IMR-90 (cell line): ENCODE results near the gene PROSER2. TPM values are rescaled to one million over a fixed set of nuclear protein-coding genes. Genes with fewer than 3 reads are reported as not detected.

Experiments
- ATAC-seq: fragments of 200-7000 bp; cut with Tn5 transposase; 2 replicates; pipeline ENCODE4 v1.9.1; 2020; ENCODE audit warnings: low read depth, mild to moderate bottlenecking, moderate library complexity
- BruUV-seq: library from RNA; stranded (reverse); fragments of 400-500 nt; replicated peaks from 2 replicates; lab custom pipeline; 2021; lab: Mats Ljungman, UMichigan
- CTCF ChIA-PET: fragments of 300-600 bp; formaldehyde crosslinking; extraction: SDS; loops from one replicate; lab custom pipeline; 2021; ENCODE audit warnings: antibody characterized with exemption; lab: Yijun Ruan, JAX
- POLR2A ChIA-PET: fragments of 300-600 bp; sonication (Branson Sonifier 250); formaldehyde crosslinking; loops from one replicate; lab custom pipeline; 2022; ENCODE audit warnings: antibody characterized with exemption; ENCODE audit not compliant: unreplicated experiment; lab: Charles Lee
- DNase-seq: peaks from one replicate; pipeline ENCODE4 v3.0.0; 2013
- H2AFZ ChIP-seq: replicated peaks from 2 replicates; pipeline ENCODE3; 2013; ENCODE audit warnings: low read length, mild to moderate bottlenecking; ENCODE audit not compliant: poor library complexity
- H2AK5ac ChIP-seq: 2 replicates; pipeline ENCODE4 v1.6.1; 2013; ENCODE audit warnings: low read depth, low read length, inconsistent platforms
- H2AK9ac ChIP-seq: replicated peaks from 2 replicates; pipeline ENCODE3; 2013; ENCODE audit warnings: mild to moderate bottlenecking, low read depth, low read length, moderate library complexity; ENCODE audit not compliant: poor library complexity
- H2BK120ac ChIP-seq: 2 replicates; pipeline ENCODE4 v1.6.1; 2013; ENCODE audit warnings: low read depth, low read length, inconsistent platforms
- H2BK15ac ChIP-seq: 3 replicates; pipeline ENCODE4 v1.6.1; 2013; ENCODE audit warnings: low read depth, low read length, inconsistent platforms
- H2BK20ac ChIP-seq: 2 replicates; pipeline ENCODE4 v1.6.1; 2013; ENCODE audit warnings: low read depth, mild to moderate bottlenecking, inconsistent platforms, low read length, moderate library complexity
- H2BK5ac ChIP-seq: 2 replicates; pipeline ENCODE4 v1.6.1; 2013; ENCODE audit warnings: mild to moderate bottlenecking, low read depth, low read length, inconsistent platforms; ENCODE audit not compliant: poor library complexity, severe bottlenecking
- H3K14ac ChIP-seq: replicated peaks from 2 replicates; pipeline ENCODE4 v1.6.1; 2013; ENCODE audit warnings: low read depth, low read length, inconsistent platforms
- H3K18ac ChIP-seq: 2 replicates; pipeline ENCODE4 v1.6.1; 2013; ENCODE audit warnings: low read depth, low read length, control low read depth
- H3K23ac ChIP-seq: 2 replicates; pipeline ENCODE4 v1.6.1; 2013; ENCODE audit warnings: low read depth, low read length, inconsistent platforms
- H3K27ac ChIP-seq: 2 replicates; pipeline ENCODE4 v1.5.1; 2013; ENCODE audit warnings: mild to moderate bottlenecking, control low read depth, low read length; ENCODE audit not compliant: insufficient read depth
- H3K27me3 ChIP-seq: 2 replicates; pipeline ENCODE4 v1.6.1; 2013; ENCODE audit warnings: low read length; ENCODE audit not compliant: control insufficient read depth, insufficient read depth
- H3K36me3 ChIP-seq: 2 replicates; pipeline ENCODE4 v1.6.1; 2013; ENCODE audit warnings: low read length, mixed read lengths; ENCODE audit not compliant: control insufficient read depth, insufficient read depth
- H3K4ac ChIP-seq: 2 replicates; pipeline ENCODE4 v1.6.1; 2013; ENCODE audit warnings: low read depth, low read length, inconsistent platforms
- H3K4me1 ChIP-seq: 2 replicates; pipeline ENCODE4 v1.6.1; 2013; ENCODE audit warnings: low read length, mixed read lengths; ENCODE audit not compliant: control insufficient read depth, insufficient read depth
- H3K4me2 ChIP-seq: 2 replicates; pipeline ENCODE4 v1.6.1; 2013; ENCODE audit warnings: low read depth, mild to moderate bottlenecking, control low read depth, low read length, moderate library complexity
- H3K4me3 ChIP-seq: 2 replicates; pipeline ENCODE4 v1.5.1; 2013; ENCODE audit warnings: low read depth, mild to moderate bottlenecking, control low read depth, low read length, moderate library complexity; ENCODE audit not compliant: insufficient read depth
- H3K56ac ChIP-seq: 2 replicates; pipeline ENCODE4 v1.6.1; 2013; ENCODE audit warnings: low read length, inconsistent platforms; ENCODE audit not compliant: insufficient read depth; ENCODE audit errors: extremely low read depth
- H3K79me1 ChIP-seq, 2 experiments: 2 replicates each; pipeline ENCODE4 v1.6.1; 2013; ENCODE audit warnings: low read length in 2 of 2, inconsistent platforms in 1 of 2, low read depth in 1 of 2
- H3K9ac ChIP-seq: 2 replicates; pipeline ENCODE4 v1.6.1; 2013; ENCODE audit warnings: low read depth, low read length, control low read depth
- H3K9me1 ChIP-seq: 2 replicates; pipeline ENCODE4 v1.6.1; 2013; ENCODE audit warnings: low read length, inconsistent platforms; ENCODE audit not compliant: insufficient read depth
- H3K9me3 ChIP-seq: 2 replicates; pipeline ENCODE4 v1.6.1; 2013; ENCODE audit warnings: low read length; ENCODE audit not compliant: control insufficient read depth, insufficient read depth
- H4K20me1 ChIP-seq: 2 replicates; pipeline ENCODE4 v1.6.1; 2013; ENCODE audit warnings: low read length, inconsistent platforms; ENCODE audit not compliant: insufficient read depth
- H4K5ac ChIP-seq: 2 replicates; pipeline ENCODE4 v1.6.1; 2013; ENCODE audit warnings: mild to moderate bottlenecking, low read depth, low read length, control low read depth
- H4K8ac ChIP-seq, 2 experiments: 2 replicates each; pipeline ENCODE4 v1.6.1; 2013; ENCODE audit warnings: low read depth in 2 of 2, low read length in 2 of 2, control low read depth in 1 of 2, inconsistent platforms in 1 of 2
- H4K91ac ChIP-seq: 2 replicates; pipeline ENCODE4 v1.6.1; 2013; ENCODE audit warnings: low read depth, low read length, inconsistent platforms; ENCODE audit not compliant: insufficient read depth
- CHD1 ChIP-seq: IDR thresholded peaks from 2 replicates; pipeline ENCODE4 v1.6.1; 2012; ENCODE audit warnings: low read depth, low read length, improper control_type of control experiment
- MXI1 ChIP-seq: IDR thresholded peaks from 2 replicates; pipeline ENCODE4 v1.6.1; 2012; ENCODE audit warnings: low read depth, mild to moderate bottlenecking, low read length, moderate library complexity, borderline replicate concordance
- POLR2A ChIP-seq: IDR thresholded peaks from 2 replicates; pipeline ENCODE4 v1.6.1; 2012; ENCODE audit warnings: mild to moderate bottlenecking, low read depth, low read length
- WGBS, 2 experiments: methylation state at CpG; one replicate each; pipeline versions ENCODE4 v1.1.5 to v1.1.7; 2013; ENCODE audit warnings: missing lambda C conversion rate in 2 of 2; ENCODE audit not compliant: insufficient read length in 1 of 2; ENCODE audit errors: extremely low coverage in 2 of 2; 5-methylcytosine and 5-hydroxymethylcytosine counted together
- dilution Hi-C: fragments of 300-500 bp; cut with HindIII; formaldehyde crosslinking; loops from one replicate; pipeline ENCODE4 v1.14.3; 2018; ENCODE audit warnings: low sequenced_read_pairs; ENCODE audit not compliant: unreplicated experiment
- in situ Hi-C: fragments of 300-500 bp; cut with MboI; formaldehyde crosslinking; loops from 3 replicates; pipeline ENCODE4 v1.14.3; 2019; ENCODE audit warnings: low sequenced_read_pairs, inconsistent platforms, mixed read lengths
- intact Hi-C: fragments of 100-400 bp; cut with micrococcal nuclease; formaldehyde crosslinking; loops from 2 replicates; pipeline ENCODE4 v1.10.0; 2022
- polyA plus RNA-seq, 3 experiments: library from polyadenylated mRNA; depleted of rRNA; stranded (reverse); fragments of >200 nt; gene quantifications; 2 replicates each; pipeline ENCODE4 v1.2.3, GENCODE V29; 2012; ENCODE audit warnings: low replicate concordance in 1 of 3
- total RNA-seq: library from RNA; depleted of rRNA; stranded (reverse); fragments of >200 nt; gene quantifications from 2 replicates; pipeline ENCODE4 v1.2.3, GENCODE V29; 2012
- TF ChIP-seq, protein P1 (sequence below): fragments of 150-350 bp; IDR thresholded peaks from 2 replicates; pipeline ENCODE4 v1.6.1; 2017; ENCODE audit warnings: mild to moderate bottlenecking, antibody characterized with exemption, low read length, low read depth
- TF ChIP-seq, protein P2 (sequence below): fragments of 150-350 bp; IDR thresholded peaks from 2 replicates; pipeline ENCODE4 v1.6.1; 2016; ENCODE audit warnings: low read depth, mild to moderate bottlenecking, low read length, moderate library complexity, borderline replicate concordance

PROSER2 gene
- total and polyA plus RNA-seq, 2 of the 4 experiments (the other 2 are of a cell fraction): 1.4 to 2.0 TPM

- H4K5ac ChIP-seq: no peak overlapping the region
- no peak overlapping the region for H4K8ac ChIP-seq
- no peak overlapping the region for H3K18ac ChIP-seq
- no peaks in the 10 kb centered on the region for H3K9me3 ChIP-seq
- H2BK120ac ChIP-seq: no peak overlapping the region
- H3K4ac ChIP-seq: no peak overlapping the region
- BruUV-seq: no TSS peak
- H3K14ac ChIP-seq: no peak overlapping the region
- H3K79me1 ChIP-seq: no peaks in the 10 kb centered on the region
- no peaks in the 10 kb centered on the region for H3K9me1 ChIP-seq
- H2BK20ac ChIP-seq: no peak overlapping the region
- H3K4me3 ChIP-seq: no peak overlapping the region
- H4K20me1 ChIP-seq: no peaks in the 10 kb centered on the region
- POLR2A ChIA-PET: no interaction called here
- H2AFZ ChIP-seq: no peak overlapping the region
- H2BK15ac ChIP-seq: no peak overlapping the region
- WGBS, 2 experiments: 49% methylated on average over 4 of the region's 10 CpGs; no CpG with 5 or more reads in 1 of the 2 experiments
- no peak overlapping the region for H2AK5ac ChIP-seq
- dilution Hi-C loops (no loop called here), intact Hi-C loops (no loop called here), in situ Hi-C loops (no loop called here)
- H3K27me3 ChIP-seq: no peaks in the 10 kb centered on the region; the same call in 1 of the 2 replicates
- ATAC-seq (no peak), DNase-seq (no peak)
- no peak overlapping the region for H3K23ac ChIP-seq
- no peak overlapping the region for H2AK9ac ChIP-seq
- H4K91ac ChIP-seq: no peak overlapping the region
- CTCF ChIA-PET: no interaction called here
- H3K56ac ChIP-seq: no peak overlapping the region
- H3K4me1 ChIP-seq: no peaks in the 10 kb centered on the region
- no peak overlapping the region for H3K27ac ChIP-seq
- no peak overlapping the region for H3K9ac ChIP-seq
- no peaks in the 10 kb centered on the region for H3K36me3 ChIP-seq
- TF ChIP-seq, protein P1, sequence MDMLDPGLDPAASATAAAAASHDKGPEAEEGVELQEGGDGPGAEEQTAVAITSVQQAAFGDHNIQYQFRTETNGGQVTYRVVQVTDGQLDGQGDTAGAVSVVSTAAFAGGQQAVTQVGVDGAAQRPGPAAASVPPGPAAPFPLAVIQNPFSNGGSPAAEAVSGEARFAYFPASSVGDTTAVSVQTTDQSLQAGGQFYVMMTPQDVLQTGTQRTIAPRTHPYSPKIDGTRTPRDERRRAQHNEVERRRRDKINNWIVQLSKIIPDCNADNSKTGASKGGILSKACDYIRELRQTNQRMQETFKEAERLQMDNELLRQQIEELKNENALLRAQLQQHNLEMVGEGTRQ: no peak
- TF ChIP-seq POLR2A (no peak), MXI1 (no peak), CHD1 (no peak)
- TF ChIP-seq, protein P2, sequence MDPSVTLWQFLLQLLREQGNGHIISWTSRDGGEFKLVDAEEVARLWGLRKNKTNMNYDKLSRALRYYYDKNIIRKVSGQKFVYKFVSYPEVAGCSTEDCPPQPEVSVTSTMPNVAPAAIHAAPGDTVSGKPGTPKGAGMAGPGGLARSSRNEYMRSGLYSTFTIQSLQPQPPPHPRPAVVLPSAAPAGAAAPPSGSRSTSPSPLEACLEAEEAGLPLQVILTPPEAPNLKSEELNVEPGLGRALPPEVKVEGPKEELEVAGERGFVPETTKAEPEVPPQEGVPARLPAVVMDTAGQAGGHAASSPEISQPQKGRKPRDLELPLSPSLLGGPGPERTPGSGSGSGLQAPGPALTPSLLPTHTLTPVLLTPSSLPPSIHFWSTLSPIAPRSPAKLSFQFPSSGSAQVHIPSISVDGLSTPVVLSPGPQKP: no peak
- H3K4me2 ChIP-seq: no peak overlapping the region
- no peak overlapping the region for H2BK5ac ChIP-seq
Observed at GRCh38 chr10:11908536-11908935, 85.4 kb downstream of the PROSER2 start.
